Amygdala (tissue), 56 donors: ENCODE results near the gene SYNCRIP.
A peak's percentile ranks its signal among the peaks of the same experiment; 100 is the strongest.
"Not testable (repeated sequence)": the region's sequence is repeated elsewhere in the genome, so short reads cannot be mapped to it uniquely, and the experiment has no call there.

Experiments used
- DNase-seq, 56 donors: peaks; one replicate each; lab custom pipeline; 2025; lab: John Stamatoyannopoulos, UW

SYNCRIP gene

GRCh38 chr6:85642774-85643536 is at the start of gene SYNCRIP:
SYNCRIP (minus strand) TSS chr6:85642886; CDS start chr6:85641439, 1,447 bp downstream.
- DNase-seq, result peak; percentile 67 to 99 (median 97)

GRCh38 chr6:85691478-85691877 is 48.8 kb upstream of the SYNCRIP start:
- no peak for DNase-seq

- no peak for DNase-seq
These were observed 47.4 kb upstream of the SYNCRIP start for GRCh38 chr6:85690071-85690470.

GRCh38 chr6:85685713-85686112 is 43.0 kb upstream of the SYNCRIP start:
- no peak for DNase-seq

GRCh38 chr6:85684809-85685171 is 42.1 kb upstream of the SYNCRIP start:
- DNase-seq, result no peak

- DNase-seq, result no peak
These were observed 41.6 kb upstream of the SYNCRIP start for GRCh38 chr6:85684133-85684808.

- DNase-seq, result not testable (repeated sequence)
These were observed 39.2 kb upstream of the SYNCRIP start for GRCh38 chr6:85681899-85682298.

- DNase-seq, result no peak
These were observed 37.7 kb upstream of the SYNCRIP start for GRCh38 chr6:85680388-85680787.

GRCh38 chr6:85679445-85680123 is 36.9 kb upstream of the SYNCRIP start:
- no peak for DNase-seq

GRCh38 chr6:85678602-85679444 is 36.1 kb upstream of the SYNCRIP start:
- peak; percentile 45 to 99 (median 96) for DNase-seq

- DNase-seq, result peak in 1 of 56 donors; percentile 68
These were observed 35.4 kb upstream of the SYNCRIP start for GRCh38 chr6:85678026-85678601.

- DNase-seq, result peak in 3 of 56 donors; percentile 3 to 11 (median 6)
These were observed 34.7 kb upstream of the SYNCRIP start for GRCh38 chr6:85677234-85677956.

- DNase-seq, result no peak
These were observed 33.5 kb upstream of the SYNCRIP start for GRCh38 chr6:85676086-85676729.

- no peak for DNase-seq
These were observed 32.5 kb upstream of the SYNCRIP start for GRCh38 chr6:85675030-85675819.

- DNase-seq, result no peak
These were observed 31.9 kb upstream of the SYNCRIP start for GRCh38 chr6:85674604-85675003.

- no peak for DNase-seq
These were observed 30.8 kb upstream of the SYNCRIP start for GRCh38 chr6:85673198-85674139.

- no peak for DNase-seq
These were observed 29.9 kb upstream of the SYNCRIP start for GRCh38 chr6:85672623-85673022.
